NCI-H1417 (cell line): Measurements from ENCODE around the gene CALHM2.

ENCODE experiments used
- DNase-seq, 3 experiments: peaks; one replicate each; lab custom pipeline; 2025; lab: John Stamatoyannopoulos, UW

The CALHM2 gene

DNA sequence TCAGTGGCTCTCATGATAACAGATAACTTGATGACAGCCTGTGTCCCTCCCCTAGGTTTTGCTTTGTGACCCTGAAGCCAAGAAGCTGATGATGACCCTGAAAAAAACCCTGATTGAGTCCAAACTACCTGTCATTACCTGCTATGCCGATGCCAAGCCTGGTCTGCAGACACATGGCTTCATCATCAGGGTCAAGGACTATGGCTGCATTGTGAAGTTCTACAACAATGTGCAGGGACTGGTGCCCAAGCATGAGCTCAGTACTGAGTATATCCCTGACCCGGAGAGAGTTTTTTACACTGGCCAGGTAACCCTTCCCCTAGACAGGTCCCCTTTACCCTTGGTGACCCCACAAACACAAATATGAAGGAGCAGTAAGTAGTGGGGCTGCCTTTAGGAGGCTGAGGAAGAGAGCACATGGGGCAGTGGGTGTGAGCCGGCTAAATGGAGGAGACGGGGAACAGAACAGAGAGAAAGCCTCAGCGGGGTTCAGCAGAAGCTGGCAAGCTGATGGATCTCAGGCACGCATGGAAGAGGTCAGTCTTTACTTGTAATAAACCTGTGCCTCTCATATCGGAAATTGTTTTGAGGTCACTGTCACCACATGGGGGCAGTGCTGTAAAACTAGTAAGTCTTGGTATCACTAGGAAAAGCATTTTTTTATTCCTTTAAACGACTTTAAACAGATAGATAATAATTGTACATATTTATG lies 35.6 kb downstream of the CALHM2 start:
- DNase-seq: peak; percentile 6 to 67 (median 27)

DNA sequence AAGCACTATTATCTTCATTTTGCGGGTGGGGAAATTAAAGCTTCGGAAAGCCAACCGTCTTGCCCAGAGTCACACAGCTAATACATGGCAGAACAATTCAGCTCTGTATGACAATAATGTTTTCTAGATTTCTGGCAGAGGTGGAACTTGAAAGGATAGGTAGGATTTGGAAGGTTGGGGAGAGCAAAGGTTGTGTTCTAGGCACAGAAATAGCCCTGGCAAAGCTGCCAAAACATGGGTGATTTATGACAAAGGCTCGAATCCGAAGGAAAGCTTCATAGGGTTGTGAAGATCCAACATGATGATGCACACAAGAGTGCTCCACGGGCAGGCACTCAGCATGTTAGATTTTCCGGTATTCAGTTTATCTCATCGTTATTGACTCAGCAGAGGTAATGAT lies 36.6 kb downstream of the CALHM2 start:
- no peak for DNase-seq

DNA sequence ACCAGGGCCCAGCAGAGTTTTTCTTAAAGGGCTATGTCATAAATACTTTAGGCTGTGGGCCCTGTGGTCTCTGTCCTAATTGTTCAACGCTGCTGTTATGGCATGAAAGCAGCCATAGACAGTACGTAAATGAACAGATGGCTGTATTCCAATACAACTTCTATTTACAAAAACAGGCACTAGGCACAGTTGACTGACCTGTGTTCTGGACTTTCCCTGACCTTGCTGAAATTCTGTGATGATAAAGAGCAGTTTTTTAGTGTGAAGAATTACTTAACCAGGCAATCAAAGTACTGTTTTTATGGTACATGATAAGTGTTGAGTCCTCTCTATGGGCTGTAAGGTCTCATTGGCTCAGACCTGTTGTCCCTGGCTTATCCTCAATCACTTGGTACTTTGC lies 38.6 kb downstream of the CALHM2 start:
- DNase-seq: no peak

DNA sequence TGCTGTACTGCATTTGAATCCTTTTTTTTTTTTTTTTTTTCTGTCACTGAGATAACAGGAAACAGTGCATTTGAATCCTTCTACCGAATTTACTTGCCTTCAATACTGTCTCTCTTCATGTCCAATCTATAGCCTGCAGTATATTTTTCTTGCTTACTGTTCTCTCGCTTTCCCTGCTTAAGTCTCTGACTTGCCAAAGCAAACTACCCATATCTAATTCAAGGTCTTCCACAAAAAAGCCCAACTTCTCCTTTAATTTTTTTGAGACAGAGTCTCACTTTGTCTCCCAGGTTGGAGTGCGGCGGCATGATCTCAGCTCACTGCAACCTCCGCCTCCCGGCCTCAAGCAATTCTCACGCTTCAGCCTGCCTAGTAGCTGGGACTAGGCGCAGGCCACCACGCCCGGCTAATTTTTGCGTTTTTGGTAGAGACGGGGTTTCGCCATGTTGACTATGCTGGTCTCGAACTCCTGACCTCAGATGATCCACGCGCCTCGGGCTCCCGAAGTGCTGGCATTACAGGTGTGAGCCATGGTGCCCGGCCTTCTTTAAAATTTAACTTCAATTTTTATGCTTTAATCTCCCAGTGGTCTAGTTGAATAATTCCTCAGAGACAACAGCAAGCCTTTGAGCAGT lies 54.9 kb downstream of the CALHM2 start:
- no peak for DNase-seq

DNA sequence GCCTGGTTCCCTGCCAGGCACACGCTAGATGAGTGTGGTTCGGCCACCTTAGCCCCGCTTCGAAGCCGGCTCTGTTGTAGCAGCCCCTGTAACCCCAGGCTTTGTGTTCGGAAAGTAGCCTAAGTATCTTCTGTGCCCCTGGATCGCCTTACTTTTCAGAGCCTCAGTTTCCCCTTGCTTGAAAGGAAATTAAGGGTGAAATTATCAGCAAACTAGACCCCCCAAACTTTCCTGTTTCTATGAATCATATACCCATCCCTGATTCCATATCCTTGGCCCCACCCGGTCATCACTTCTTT lies 55.4 kb downstream of the CALHM2 start:
- DNase-seq: no peak
